DOHH2 (cell line): ENCODE measurements around the gene RMC1.

Experiments
- CTCF ChIP-seq: fragments of 200-600 bp; sonication (generic); IDR thresholded peaks from one replicate; pipeline ENCODE4 v1.5.1; 2014; ENCODE audit warnings: antibody characterized with exemption, mild to moderate bottlenecking, low read depth, low read length; ENCODE audit not compliant: poor library complexity, severe bottlenecking
- EZH2phosphoT487 ChIP-seq: fragments of 200-600 bp; sonication (generic); IDR thresholded peaks from 2 replicates; pipeline ENCODE4 v1.6.1; 2017; ENCODE audit warnings: borderline replicate concordance, mild to moderate bottlenecking, antibody characterized with exemption, low read length, moderate library complexity, mixed read lengths

- TF ChIP-seq CTCF (no peak), EZH2phosphoT487 (no peak)
Measured at GRCh38 chr18:23539911-23540525, 36.7 kb downstream of the RMC1 start.
